ENCODE measurements around the gene COPZ1.

DNA sequence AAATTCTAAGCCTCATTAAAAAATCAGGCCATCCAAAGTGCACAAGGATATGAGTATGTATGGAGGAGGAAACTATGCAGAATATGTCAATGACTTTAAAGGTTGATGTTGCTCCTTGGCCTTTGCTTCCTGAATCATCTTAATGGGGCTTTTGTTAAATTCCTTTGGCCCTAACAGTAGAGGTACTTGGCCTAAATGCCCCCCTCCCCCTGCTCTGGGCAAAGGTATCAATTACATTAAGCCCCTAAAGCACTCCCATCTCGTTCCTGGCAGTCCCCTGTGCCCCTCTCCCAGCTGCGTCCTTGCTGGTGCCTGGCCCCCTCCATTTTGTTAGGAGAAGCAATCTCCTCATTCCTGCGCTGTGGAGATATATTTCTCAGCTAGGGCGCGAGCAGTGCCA lies 4.8 kb downstream of the COPZ1 start:
- TF ChIP-seq, protein P1, sequence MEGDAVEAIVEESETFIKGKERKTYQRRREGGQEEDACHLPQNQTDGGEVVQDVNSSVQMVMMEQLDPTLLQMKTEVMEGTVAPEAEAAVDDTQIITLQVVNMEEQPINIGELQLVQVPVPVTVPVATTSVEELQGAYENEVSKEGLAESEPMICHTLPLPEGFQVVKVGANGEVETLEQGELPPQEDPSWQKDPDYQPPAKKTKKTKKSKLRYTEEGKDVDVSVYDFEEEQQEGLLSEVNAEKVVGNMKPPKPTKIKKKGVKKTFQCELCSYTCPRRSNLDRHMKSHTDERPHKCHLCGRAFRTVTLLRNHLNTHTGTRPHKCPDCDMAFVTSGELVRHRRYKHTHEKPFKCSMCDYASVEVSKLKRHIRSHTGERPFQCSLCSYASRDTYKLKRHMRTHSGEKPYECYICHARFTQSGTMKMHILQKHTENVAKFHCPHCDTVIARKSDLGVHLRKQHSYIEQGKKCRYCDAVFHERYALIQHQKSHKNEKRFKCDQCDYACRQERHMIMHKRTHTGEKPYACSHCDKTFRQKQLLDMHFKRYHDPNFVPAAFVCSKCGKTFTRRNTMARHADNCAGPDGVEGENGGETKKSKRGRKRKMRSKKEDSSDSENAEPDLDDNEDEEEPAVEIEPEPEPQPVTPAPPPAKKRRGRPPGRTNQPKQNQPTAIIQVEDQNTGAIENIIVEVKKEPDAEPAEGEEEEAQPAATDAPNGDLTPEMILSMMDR (IDR thresholded peaks at IDR 0.05; ENCODE audit: low read depth, low read length), result no peak
- no peak for TF ChIP-seq EZH2phosphoT487 (IDR thresholded peaks at IDR 0.05; ENCODE audit: low read depth)

Data from OCI-LY3 (cell line).